ENCODE results near the gene ATP2B2. TPM values are rescaled to one million over a fixed set of nuclear protein-coding genes. Genes with fewer than 3 reads are reported as not detected.

Gene ATP2B2
- total and polyA plus RNA-seq, 8 donors, result 0.01 to 0.18 (median 0.06) TPM; not detected in 1

DNA sequence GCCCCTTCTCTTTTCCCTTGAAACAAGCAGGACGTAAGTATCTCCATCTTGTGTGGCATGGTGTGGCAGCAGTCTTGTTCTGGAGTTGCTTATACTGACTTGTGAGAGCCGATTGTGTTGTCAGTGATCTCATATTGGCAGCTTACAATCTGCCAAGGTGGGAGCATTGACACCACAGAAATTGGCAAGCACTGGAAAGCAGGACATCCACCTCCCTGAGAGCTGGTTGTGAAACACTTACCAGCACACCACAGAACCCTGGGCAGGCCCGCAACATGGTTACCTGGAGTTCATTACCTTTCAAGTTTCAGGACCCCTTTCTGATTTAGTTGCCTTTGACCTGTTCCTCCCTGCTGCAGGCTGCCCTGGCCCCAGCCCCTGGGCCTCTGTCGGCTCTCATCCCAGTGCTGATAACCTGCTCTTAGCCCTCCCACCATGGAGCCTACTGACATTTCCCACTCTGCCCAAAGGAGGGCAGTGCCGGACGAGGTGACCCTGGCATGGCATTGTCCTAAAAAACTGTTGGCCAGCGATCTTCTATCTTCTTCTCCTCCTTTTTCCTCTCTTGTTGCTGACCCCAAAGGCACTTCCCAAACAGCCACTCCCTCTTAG is 10.6 kb upstream of the ATP2B2 start:
- H3K36me3 ChIP-seq, result no peaks in the 10 kb centered on the region
- H3K27ac ChIP-seq, result no peak overlapping the region
- intact Hi-C loops (cut with DNase I), result no loop called here
- TF ChIP-seq, protein P1, sequence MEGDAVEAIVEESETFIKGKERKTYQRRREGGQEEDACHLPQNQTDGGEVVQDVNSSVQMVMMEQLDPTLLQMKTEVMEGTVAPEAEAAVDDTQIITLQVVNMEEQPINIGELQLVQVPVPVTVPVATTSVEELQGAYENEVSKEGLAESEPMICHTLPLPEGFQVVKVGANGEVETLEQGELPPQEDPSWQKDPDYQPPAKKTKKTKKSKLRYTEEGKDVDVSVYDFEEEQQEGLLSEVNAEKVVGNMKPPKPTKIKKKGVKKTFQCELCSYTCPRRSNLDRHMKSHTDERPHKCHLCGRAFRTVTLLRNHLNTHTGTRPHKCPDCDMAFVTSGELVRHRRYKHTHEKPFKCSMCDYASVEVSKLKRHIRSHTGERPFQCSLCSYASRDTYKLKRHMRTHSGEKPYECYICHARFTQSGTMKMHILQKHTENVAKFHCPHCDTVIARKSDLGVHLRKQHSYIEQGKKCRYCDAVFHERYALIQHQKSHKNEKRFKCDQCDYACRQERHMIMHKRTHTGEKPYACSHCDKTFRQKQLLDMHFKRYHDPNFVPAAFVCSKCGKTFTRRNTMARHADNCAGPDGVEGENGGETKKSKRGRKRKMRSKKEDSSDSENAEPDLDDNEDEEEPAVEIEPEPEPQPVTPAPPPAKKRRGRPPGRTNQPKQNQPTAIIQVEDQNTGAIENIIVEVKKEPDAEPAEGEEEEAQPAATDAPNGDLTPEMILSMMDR (IDR thresholded peaks at IDR 0.05), result no peak
- H3K9me3 ChIP-seq, result no peaks in the 10 kb centered on the region
- H3K27me3 ChIP-seq, result peaks cover 0 to 21% of the 10 kb centered on the region in 2 donors
- DNase-seq, result no peak
- H3K4me3 ChIP-seq, result no peak overlapping the region
- H3K4me1 ChIP-seq, result no peaks in the 10 kb centered on the region
- no peak for ATAC-seq

GRCh38 chr3:10515396-10515795 is 10.0 kb upstream of the ATP2B2 start:
- Histone ChIP-seq H3K4me3 (no peak overlapping the region), H3K4me1 (no peaks in the 10 kb centered on the region), H3K36me3 (no peaks in the 10 kb centered on the region), H3K27me3 (peaks cover 0 to 21% of the 10 kb centered on the region in 2 donors), H3K27ac (no peak overlapping the region), H3K9me3 (no peaks in the 10 kb centered on the region)
- ATAC-seq (no peak), DNase-seq (no peak)
- intact Hi-C loops (cut with DNase I), result no loop called here
- TF ChIP-seq, protein P1 (IDR thresholded peaks at IDR 0.05), result no peak

- Histone ChIP-seq H3K4me1 (no peaks in the 10 kb centered on the region), H3K27ac (no peak overlapping the region), H3K4me3 (no peak overlapping the region), H3K27me3 (peaks cover 0 to 21% of the 10 kb centered on the region in 2 donors), H3K9me3 (no peaks in the 10 kb centered on the region), H3K36me3 (no peaks in the 10 kb centered on the region)
- TF ChIP-seq, protein P1 (IDR thresholded peaks at IDR 0.05), result no peak
- DNase-seq (no peak), ATAC-seq (no peak)
- intact Hi-C loops (cut with DNase I), result no loop called here
Observed at GRCh38 chr3:10514407-10515069, 9.2 kb upstream of the ATP2B2 start.

- Histone ChIP-seq H3K36me3 (no peaks in the 10 kb centered on the region), H3K9me3 (no peaks in the 10 kb centered on the region), H3K4me1 (no peaks in the 10 kb centered on the region), H3K4me3 (no peak overlapping the region), H3K27ac (no peak overlapping the region), H3K27me3 (peaks cover 0 to 17% of the 10 kb centered on the region in 2 donors)
- no peak for ATAC-seq
- TF ChIP-seq, protein P1 (IDR thresholded peaks at IDR 0.05), result no peak
- intact Hi-C loops (cut with DNase I), result no loop called here
- no peak for DNase-seq
Observed at GRCh38 chr3:10513306-10513705, 7.9 kb upstream of the ATP2B2 start.

- H3K27me3 ChIP-seq, result peaks cover 0 to 14% of the 10 kb centered on the region in 2 donors
- DNase-seq, result no peak
- ATAC-seq, result no peak
- no peak overlapping the region for H3K4me3 ChIP-seq
- H3K4me1 ChIP-seq, result no peaks in the 10 kb centered on the region
- TF ChIP-seq, protein P1 (IDR thresholded peaks at IDR 0.05), result no peak
- intact Hi-C loops (cut with DNase I), result no loop called here
- H3K9me3 ChIP-seq, result no peaks in the 10 kb centered on the region
- H3K36me3 ChIP-seq, result no peaks in the 10 kb centered on the region
- H3K27ac ChIP-seq, result no peak overlapping the region
Observed at GRCh38 chr3:10512687-10513086, 7.3 kb upstream of the ATP2B2 start.

Measured in left lung (tissue), 10 donors.